Stimulated activated CD8-positive, alpha-beta memory T cell treated with anti-CD3 and anti-CD28 coated beads, Interleukin-12 subunit alpha, Interleukin-12 subunit beta, amount 100 ng/mL, for 1 hour (primary cell): ENCODE results near the gene CD36.
"Not testable (repeated sequence)": the region's sequence is repeated elsewhere in the genome, so short reads cannot be mapped to it uniquely, and the experiment has no call there.

Experiments used
- DNase-seq: peaks from one replicate; pipeline ENCODE4 v3.0.0-alpha.2; 2020; ENCODE audit warnings: low read depth

The CD36 gene

DNA sequence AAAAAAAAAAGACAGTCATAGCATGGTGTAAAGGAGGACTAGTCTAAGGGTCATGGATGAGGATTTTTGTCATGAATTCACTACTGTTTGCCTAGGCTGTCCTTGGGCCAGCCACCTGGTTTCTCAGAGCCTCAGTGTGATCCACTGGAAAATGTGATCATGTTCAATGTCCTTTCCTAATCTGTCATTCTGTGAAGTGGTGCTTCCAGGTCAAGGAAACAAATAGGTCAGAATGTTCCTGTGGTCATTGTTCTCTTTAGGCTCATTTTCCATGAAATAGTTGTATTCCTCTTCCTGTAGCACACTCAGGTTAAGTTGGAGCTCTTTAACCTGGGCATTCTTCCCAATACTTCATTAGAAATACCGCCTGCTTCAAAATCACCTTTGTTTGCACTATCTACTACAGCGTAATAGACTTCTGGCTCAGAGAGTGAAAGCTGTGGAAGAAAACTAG lies 16.5 kb downstream of the CD36 start:
- no peak for DNase-seq

DNA sequence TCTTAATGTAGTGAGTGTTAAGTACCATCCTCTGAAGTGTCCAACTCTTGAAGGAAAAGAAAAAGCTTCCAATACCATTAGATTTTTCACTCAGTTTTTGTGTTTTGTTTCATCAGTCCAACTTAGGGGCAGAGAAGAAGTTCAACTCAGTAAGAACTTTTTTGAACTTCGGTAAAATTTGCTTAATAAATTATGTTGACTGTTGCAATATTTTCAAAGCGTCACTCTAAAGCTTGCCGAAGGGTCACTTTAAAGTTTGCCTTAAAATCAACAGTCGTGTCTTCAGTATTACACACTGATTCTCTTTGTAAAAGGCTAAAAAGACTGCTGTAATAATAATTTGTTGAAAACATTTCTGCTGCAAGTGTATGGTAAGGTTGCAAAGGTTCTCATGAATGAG lies 17.6 kb downstream of the CD36 start:
- no peak for DNase-seq

DNA sequence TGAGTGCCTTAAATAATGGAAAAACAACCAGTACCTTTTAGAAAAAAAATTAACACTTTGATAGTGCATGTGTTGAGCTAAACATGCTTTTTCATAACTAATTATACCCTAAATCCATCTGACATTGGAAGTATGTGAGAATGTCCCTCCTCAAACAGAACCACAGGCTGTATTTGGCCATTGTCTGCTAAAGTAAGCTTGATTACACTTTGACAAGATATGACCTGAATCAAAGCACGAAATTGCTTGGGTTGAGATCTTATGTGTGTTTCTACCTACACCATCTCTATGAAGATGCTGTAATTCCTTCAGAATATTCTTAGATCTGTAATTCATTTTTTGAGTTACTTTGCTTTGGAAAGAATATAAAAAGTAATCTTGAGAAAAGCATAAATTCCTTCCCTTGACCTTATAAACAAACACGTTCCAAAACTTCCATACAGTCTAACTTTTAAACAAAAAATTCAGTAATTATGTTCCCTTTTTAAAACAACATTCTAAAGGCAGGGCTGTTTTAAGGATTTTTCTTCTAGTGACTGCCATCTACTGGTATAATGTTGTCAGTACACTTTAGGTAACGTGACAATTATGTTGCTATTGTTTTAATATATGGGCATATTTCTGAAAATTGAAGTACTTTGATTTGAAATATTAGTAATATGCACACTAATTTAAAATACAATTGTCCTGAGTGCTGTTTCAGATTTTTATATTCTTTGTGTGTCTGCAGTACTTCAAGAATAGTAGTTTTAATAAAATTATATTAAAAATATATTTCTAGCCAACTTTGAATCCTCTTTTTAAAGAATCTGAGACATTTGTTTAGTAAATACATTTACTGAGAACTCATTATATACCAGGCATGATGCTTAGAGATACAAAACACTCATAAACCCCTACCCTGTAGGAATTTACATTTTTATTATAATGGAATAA lies 20.9 kb downstream of the CD36 start:
- DNase-seq = no peak

DNA sequence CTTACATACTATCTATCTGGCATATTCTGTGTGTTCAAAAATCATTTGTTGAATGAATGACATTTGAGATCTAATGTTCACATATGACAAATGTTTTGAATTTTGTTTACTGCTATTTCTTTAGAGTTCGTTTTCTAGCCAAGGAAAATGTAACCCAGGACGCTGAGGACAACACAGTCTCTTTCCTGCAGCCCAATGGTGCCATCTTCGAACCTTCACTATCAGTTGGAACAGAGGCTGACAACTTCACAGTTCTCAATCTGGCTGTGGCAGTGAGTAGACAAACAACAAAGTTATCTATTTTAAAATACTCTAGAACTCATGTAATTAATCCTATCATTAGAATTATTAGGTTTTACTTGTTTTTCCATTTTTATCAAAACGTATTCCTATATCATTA lies 22.5 kb downstream of the CD36 start:
- DNase-seq = no peak

DNA sequence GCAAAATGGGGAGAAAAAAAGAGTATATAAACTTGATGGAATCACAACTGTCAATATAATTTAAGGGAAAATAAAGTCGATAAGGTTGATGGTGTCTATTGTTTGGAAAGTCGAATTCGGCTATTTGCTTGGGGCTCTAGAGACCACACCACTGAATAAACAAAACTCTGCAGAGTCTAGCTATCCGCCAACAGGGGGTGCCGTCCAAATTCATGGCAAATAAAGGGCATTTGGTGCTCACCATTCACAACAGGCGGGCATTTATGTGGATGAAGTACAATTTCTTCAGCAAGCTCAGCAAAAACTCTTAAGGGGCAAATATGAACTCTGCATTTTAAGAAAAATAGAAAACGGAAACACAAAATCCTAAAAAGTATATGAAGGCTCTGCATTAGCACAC lies 23.3 kb downstream of the CD36 start:
- no peak for DNase-seq

DNA sequence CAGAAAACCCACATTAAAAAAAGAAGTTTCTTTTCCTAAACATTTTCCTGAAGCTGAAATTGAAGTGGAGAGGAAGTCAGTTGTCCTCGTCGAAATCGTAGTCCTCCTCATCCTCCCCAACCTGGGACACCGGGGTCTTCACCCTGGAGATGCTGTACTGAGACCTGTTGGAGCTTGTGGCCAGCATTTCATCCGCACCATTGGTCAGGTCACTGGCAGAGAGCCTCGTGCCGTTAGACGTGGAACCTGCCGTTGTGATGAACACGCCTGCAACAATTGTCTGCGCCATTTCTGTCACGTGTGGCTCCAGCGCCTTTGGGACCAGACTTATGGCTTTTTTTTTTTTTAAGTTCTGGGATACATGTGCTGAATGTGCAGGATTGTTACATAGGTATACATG lies 23.8 kb downstream of the CD36 start:
- no peak for DNase-seq

DNA sequence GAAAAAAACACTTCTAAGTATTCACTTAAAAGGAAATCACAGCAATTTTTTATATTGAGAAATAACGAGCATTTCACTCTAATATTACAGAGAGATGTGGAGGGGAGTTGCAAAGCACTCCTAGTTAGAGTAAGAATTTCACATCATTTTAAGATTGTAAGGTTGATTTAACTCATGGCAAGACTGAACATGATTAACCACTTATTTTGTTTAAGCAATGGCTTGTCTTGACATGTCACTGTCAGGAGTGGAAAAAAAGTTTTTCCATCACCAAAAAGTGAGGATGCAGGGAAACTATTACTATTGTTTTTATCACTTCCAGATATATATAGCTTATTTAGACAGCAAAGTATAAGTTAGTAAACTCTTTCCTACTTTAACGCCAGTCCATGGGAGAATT lies 27.1 kb downstream of the CD36 start:
- DNase-seq = no peak

DNA sequence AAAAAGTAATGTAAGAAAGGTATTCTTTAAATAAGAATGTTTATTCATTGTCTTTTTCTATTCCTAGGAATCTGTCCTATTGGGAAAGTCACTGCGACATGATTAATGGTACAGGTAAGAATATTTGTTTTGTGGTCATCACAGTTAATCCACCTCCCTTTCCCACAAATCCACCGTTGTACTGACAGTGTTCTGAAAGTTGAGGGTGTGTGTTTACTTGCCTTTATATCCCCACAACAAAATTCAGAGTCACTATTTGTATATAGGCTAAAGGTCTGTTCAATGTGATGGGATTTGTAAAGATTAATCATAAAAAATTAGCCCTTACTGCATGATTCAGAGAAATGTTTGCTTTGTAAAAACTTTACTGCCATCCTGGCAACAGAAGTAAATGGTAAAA lies 27.9 kb downstream of the CD36 start:
- no peak for DNase-seq

DNA sequence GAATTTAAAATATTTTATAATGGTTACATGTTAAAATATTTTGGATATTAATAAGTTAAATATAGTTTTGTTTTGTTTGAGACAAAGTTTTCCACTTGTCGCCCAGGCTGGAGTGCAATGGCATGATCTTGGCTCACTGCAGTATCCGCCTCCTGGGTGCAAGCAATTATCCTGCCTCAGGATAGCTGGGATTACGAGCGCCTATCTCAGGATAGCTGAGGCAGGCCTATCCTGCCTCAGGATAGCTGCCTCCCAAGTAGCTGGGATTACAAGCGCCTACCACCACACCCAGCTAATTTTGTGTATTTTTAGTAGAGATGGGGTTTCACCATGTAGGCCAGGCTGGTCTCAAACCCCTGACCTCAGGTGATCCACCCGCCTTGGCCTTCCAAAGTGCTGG lies 30.9 kb downstream of the CD36 start:
- not testable (repeated sequence) for DNase-seq

DNA sequence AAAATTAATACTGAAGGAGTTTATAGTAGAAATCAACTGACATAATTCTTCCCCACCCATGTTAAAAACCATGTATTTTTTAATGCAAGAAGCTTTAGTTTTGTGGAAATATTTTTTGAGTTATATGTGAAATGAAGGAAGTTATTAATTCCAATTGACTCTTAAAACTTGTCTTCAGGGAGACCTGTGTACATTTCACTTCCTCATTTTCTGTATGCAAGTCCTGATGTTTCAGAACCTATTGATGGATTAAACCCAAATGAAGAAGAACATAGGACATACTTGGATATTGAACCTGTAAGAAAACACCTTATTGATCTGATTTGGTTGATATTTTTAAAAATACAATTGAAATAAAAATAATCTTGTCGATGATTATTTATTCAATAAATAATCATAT lies 33.3 kb downstream of the CD36 start:
- DNase-seq = no peak

DNA sequence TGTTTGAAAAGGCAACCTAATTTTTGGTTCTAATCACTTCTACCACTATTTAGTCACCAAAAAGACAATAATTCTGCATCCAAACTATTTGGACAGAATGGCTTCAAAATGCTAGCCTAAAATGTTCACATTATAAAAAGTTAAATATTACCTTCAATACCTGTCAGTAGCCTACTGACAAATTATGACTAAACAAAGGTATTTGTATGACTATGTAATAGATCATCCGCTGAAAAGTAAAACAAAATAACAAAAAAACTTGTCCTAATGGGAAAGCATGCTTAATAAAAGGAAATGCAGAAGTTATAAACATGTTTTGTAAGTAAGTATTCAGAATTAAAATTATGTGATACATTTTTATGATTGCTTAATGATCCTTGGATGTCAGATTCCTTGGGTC lies 36.6 kb downstream of the CD36 start:
- DNase-seq = no peak

DNA sequence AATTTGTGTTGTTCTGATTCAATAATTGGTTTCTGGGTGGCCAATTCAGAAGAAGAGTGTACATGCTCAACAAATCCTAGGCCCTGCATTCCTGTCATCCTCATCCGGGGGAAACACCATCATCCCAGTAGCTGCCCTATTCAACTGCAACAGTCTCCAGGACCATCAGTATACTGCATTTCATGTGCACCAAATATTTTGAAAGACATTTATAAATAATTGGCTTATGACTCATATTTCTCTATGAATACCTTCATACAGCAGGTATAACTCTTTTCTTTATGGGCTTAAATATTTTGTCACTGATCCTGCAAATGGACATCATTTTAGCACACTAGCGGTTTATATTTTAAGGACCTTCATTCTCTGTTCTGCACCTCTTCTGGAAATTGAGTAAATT lies 38.0 kb downstream of the CD36 start:
- no peak for DNase-seq

DNA sequence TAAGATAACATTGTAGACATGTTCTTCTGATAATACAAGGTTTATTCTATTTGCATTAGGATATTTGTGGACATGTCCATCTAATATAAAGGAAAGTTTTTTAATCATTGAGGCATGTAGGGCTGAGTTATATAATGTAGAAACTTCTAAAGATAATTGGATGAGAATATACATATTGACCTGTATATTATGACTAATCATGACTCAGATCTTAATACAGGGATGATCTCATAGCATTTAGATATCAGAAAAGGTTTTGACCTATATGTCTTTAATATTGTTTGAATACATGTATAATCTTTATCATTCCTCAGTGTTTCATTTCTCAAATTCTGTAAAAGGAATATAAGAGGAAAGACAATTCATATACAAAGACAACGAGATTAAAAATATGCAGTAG lies 39.2 kb downstream of the CD36 start:
- no peak for DNase-seq

DNA sequence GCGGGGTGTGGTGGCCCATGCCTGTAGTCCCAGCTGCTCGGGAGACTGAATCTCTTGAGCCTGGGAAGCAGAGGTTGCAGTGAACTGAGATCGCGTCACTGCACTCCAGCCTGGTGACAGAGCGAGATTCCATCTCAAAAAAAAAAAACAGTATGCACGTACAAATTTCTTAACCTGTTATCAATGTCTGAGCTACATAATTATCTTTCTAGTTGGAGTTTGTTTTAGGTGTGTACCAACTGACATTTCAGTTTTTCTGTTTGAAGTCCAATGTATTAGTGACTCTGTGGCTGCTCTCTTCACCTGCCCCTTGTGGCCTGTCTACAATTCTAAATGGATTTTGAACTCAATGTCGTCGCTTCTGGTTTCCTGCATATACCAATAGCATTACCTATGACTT lies 40.3 kb downstream of the CD36 start:
- no peak for DNase-seq

DNA sequence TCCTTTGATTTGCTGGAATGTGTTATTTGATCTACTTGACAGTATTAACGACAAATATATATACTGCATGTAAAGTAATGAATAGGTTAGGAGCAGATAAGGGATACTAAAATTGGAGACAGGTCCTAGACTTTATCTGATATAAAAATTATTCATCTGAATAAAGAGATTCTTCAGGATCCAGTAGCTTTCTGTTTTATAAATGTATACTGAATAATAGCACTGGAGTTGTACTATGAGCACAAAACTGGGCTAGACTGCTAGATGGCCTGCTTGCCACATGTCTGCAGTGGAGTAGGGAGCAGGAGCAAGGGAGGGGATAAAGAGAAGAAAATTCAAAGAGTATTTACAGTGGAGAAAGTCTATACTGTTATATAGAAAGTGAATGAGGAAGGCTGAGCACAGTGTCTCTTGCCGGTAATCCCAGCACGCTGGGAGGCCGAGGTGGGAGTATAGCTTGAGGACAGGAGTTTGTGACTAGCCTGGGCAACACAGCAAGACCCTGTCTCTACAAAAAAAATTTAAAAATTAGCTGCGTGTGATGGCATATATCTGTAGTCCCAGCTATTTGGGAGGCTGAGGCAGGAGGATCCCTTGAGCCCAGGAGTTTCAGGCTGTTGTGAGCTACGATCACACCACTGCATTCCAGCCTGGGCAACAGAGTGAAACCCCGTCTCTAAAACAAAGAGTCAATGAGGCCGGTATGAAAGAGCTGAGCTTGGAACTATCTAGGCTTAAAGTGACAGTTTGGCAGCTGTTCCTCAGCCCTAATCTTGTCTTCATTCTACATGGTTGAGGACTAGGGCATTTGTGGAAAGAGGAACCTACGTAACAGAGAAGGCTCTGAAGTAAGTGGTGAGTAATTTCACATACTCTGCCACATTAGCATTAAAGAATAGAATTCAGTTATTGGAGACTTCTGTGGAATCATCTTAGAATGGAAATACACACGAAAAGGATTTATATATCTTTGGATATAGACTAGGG lies 41.8 kb downstream of the CD36 start:
- no peak for DNase-seq

DNA sequence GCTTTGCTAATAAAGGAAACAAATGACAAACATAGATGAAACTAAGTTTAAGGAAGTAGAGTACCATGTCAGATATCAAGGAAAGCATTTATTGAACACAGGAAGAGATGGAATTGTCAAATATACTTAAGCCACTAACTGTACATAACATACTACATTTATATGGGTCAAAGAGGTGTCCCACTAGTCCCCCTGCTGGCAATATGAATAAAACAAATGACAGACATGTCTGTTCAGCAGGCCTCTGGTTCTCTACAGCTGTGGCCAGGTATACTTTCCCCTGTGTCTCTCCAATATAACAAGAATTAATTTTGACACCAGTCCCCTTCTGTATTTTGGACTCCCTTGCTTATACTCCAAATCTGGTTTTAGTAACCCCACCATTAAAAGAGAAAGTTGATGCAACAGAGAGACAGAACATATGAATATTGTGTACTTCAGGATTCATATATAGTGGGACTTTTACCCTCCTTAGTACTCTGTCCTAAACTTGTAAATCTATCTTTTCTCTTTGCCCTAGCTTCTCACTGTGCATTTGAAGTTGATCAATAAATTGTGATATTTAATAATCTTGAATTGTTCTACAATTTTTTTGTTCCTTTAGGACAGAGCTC lies 42.9 kb downstream of the CD36 start:
- DNase-seq = no peak

DNA sequence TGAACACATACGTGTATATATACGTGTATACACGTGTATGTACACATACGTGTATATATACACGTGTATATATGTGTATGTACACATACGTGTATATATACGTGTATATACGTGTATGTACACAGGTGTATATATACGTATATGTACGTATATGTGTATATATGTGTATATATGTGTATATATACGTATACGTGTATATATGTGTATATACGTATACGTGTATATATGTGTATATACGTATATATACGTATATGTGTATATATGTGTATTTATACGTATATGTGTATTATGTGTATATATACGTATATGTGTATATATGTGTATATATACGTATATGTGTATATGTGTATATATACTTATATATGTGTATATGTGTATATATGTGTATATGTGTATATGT lies 44.3 kb downstream of the CD36 start:
- DNase-seq = no peak

DNA sequence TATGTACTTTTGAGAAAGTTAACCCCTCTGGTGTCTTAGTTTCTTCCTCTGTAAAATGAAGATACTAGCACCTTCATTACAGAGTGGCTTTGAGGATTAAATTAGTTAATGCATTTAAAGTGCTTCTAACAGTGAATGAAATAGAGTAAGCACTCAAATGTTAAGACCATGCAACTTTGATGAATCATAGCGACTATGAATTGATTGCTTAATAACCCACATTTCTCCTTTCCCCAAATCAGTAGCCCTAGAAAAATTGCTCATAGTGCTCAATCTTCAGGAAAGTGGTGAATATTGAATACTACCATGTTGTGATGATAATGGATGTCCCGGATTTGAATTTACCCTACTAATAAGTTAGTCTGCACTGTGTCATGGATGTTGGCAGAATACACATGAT lies 48.1 kb downstream of the CD36 start:
- DNase-seq = no peak

DNA sequence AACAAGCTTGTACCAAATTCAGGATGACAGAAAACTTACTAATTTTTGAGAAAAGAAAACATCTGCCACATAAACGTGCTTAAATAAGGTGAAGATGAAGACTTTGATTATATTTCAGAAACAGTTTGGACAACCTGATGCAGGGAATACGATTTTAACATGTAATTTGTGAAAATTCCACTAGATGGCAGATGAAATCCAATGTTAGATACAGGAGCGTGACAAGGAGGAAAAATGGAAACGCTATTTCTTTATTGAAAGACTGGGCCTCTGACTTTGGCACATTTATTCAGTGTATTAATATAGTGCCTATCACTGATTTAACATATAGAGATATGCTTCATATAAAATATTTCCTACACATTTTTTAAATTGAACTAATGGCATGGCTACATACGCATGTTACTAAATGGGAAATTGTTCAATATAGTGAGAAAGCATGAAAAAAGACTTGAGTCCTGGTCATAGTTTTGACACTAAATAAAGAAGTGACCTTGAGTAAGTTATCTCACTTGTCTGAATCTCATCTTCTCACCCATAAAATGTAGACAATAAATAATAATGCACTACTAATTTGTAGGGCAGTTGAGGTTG lies 60.7 kb downstream of the CD36 start:
- DNase-seq = no peak

DNA sequence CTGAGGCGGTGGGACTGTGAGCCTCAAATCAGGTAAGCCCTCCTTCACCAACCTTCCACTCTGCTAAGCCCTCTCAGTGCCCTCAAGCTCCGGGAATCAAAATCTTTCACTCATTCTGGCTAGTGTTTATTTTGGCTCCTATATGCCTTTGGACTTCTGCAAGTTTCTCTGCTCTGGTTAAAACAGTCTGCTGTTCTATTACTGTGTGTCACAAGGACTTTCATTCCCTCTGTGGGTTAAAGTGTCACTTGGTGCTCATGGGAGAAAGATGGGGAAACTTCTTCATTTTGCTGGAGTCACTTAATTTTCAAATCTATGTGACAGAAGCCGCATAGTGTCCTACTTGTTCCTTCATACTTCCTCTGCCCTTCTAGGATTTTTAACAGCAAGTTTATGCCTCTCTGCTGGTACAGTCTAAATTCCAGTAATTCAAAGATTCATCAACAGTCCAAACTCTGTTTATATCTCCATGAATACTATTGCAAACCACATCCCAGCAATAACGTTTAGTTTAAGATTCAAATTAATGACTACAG lies 61.3 kb downstream of the CD36 start:
- no peak for DNase-seq

DNA sequence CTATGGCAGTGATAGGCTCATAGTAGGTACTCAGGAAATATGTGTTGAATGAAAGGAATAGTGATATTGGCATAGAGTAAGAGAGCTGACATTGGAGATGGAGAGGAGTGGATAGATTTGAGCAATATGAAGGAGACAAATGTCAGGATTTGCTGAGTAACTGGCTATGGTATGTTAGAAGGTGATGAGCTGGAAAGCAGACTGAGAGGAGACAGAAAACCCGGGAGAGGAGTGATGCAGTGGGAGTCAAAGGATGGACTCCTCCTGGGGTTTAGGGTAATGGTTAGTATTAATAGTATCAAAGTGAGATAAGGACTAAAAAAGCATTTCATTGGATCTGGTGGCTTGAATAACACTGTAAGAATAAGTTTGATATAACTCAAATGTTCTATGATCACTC lies 64.8 kb downstream of the CD36 start:
- no peak for DNase-seq
